ENCODE data around the gene MTERF4.

MTERF4 gene

GRCh38 chr2:241049739-241050623 is 52.1 kb downstream of the MTERF4 start:
- no peak for DNase-seq (ENCODE audit: low read depth in 2 of 2)

- no peak for DNase-seq (ENCODE audit: low read depth in 2 of 2)
Measured at GRCh38 chr2:241048949-241049343, 53.1 kb downstream of the MTERF4 start.

DNA sequence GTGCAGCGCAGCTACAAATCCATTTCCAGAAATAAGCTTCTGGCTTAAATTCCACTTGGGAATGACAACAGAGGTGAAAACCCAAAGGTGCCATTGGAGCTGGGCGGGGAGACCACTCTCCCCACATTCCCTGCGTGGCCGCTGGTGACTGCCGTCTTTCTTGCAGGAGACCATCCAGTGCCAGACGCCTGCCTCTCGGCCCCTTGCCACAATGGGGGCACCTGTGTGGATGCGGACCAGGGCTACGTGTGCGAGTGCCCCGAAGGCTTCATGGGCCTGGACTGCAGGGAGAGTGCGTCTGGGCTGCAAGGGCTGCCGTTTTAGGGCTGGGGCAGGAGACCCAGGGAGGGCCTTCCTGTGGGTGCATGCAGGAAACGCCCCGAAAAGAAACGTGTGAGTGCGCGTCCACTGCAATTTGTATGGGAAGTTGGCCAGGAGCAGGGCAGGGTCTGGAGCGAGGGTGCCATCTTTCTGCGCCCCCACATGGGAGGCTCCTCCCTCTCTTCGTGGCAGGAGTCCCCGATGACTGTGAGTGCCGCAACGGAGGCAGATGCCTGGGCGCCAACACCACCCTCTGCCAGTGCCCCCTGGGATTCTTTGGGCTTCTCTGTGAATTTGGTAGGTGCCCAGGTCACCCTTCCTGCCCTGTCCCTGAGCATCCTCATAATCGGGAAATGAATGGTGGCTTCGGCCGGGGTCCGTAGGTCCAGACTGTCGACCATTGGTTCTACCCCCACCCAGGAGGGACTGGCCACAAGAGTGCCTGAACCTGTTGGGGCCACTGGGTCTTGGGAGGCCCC is 53.7 kb downstream of the MTERF4 start:
- no peak for DNase-seq (ENCODE audit: low read depth in 2 of 2)

DNA sequence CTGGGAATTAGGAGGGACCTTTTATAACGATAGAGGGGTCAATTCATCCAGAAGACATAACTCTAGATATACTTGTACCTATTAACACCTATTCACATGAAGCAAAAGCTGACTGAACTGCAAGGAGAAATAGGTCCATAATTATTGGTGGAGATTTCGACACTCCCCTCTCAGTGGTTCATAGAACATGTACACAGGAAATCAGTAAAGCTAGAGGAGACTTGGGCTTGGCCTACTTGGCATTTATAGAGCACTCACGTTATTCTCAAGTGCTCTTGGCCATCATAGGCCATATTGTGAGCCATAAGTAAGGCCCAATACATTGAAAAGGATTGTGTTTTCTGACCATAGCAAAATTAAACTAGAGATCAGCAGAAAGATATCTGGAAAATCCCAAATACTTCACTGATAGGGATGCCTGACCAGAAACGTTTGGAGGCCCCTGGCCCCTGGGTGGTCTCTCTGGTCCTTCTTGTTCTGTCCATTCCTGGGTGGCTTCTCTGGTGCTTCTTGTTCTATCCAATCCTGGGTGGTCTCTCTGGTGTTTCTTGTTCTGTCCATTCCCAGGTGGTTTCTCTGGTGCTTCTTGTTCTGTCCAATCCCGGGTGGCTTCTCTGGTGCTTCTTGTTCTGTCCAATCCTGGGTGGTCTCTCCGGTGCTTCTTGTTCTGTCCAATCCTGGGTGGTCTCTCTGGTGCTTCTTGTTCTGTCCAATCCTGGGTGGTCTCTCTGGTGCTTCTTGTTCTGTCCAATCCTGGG is 54.7 kb downstream of the MTERF4 start:
- no peak for DNase-seq (ENCODE audit: low read depth in 2 of 2)

Data from stimulated activated CD4-positive, alpha-beta T cell treated with anti-CD3 and anti-CD28 coated beads, Interleukin-1b, Interleukin-23, amount 100 ng/mL, for 1 hour (primary cell).